NCI-H226 (cell line): Measurements from ENCODE around the gene ACKR1.
A peak's percentile ranks its signal among the peaks of the same experiment; 100 is the strongest.

Experiments used
- DNase-seq: peaks from one replicate; pipeline ENCODE4 v3.0.0-alpha.2; 2015

The ACKR1 gene

GRCh38 chr1:159204161-159205141, at the start of gene ACKR1:
TSS of gene ACKR1 (plus strand) at chr1:159204875. CDS start at chr1:159204960, 85 bp downstream.
- no peak for DNase-seq

GRCh38 chr1:159161001-159161718, 43.5 kb upstream of the ACKR1 start:
- DNase-seq, result peak; percentile 84

GRCh38 chr1:159161719-159162026, 43.0 kb upstream of the ACKR1 start:
- DNase-seq, result no peak

GRCh38 chr1:159162516-159163265, 42.0 kb upstream of the ACKR1 start:
- DNase-seq, result no peak

- DNase-seq, result no peak
Observed at GRCh38 chr1:159163614-159164228, 41.0 kb upstream of the ACKR1 start.

GRCh38 chr1:159168043-159168442, 36.6 kb upstream of the ACKR1 start:
- peak; percentile 47 for DNase-seq

- peak; percentile 97 for DNase-seq
Observed at GRCh38 chr1:159170639-159171038, 34.0 kb upstream of the ACKR1 start.

- DNase-seq, result peak; percentile 70
Observed at GRCh38 chr1:159171254-159171687, 33.4 kb upstream of the ACKR1 start, which contains the start of gene CADM3. TSS of gene CADM3 (plus strand) at chr1:159171615. CDS start at chr1:159171766, 151 bp downstream.

- DNase-seq, result peak; percentile 51
Observed at GRCh38 chr1:159171688-159172501, 32.8 kb upstream of the ACKR1 start.

- peak; percentile 88 for DNase-seq
Observed at GRCh38 chr1:159172614-159173291, 31.9 kb upstream of the ACKR1 start.

GRCh38 chr1:159173320-159173719, 31.4 kb upstream of the ACKR1 start:
- DNase-seq, result no peak

- DNase-seq, result no peak
Observed at GRCh38 chr1:159175571-159175970, 29.1 kb upstream of the ACKR1 start.

- DNase-seq, result peak; percentile 42
Observed at GRCh38 chr1:159177272-159177907, 27.3 kb upstream of the ACKR1 start.

- no peak for DNase-seq
Observed at GRCh38 chr1:159179906-159180305, 24.8 kb upstream of the ACKR1 start.

GRCh38 chr1:159180516-159180915, 24.2 kb upstream of the ACKR1 start:
- DNase-seq, result no peak

- no peak for DNase-seq
Observed at GRCh38 chr1:159181328-159182024, 23.2 kb upstream of the ACKR1 start.

GRCh38 chr1:159184201-159184600, 20.5 kb upstream of the ACKR1 start:
- DNase-seq, result no peak

GRCh38 chr1:159185121-159185520, 19.6 kb upstream of the ACKR1 start:
- DNase-seq, result no peak

GRCh38 chr1:159187033-159187432, 17.6 kb upstream of the ACKR1 start:
- DNase-seq, result no peak
